GM21576 (cell line): ENCODE data around the gene ICOS.
A peak's percentile ranks its signal among the peaks of the same experiment; 100 is the strongest.
"Not testable (repeated sequence)": the region's sequence is repeated elsewhere in the genome, so short reads cannot be mapped to it uniquely, and the experiment has no call there.

ENCODE experiments used
- ATAC-seq: cut with Tn5 transposase; IDR thresholded peaks from one replicate; pipeline ENCODE4 v1.9.1; 2021; ENCODE audit warnings: mild to moderate bottlenecking, moderate library complexity; ENCODE audit not compliant: unreplicated experiment

ICOS gene

DNA sequence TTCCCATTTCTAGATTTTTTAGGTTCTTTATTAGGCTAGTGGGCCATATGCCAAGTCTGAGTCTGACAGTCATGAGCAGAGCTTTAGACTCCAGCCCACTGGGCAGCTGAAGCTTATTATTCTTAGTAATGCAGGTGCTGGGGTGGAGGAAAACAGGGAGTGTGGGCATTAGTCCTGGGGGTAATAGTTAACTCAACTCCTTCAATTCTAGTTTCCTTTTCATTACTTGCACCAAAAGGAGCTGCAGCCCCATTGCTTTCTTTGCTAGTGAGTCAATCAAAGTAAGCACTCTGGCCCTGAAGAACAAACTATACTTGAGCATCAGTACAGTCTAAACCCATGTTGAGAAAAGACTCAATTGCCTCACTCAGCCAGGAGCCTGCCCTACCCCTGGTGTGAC lies 35.5 kb downstream of the ICOS start:
- ATAC-seq, result no peak

GRCh38 chr2:203973000-203973399 lies 36.4 kb downstream of the ICOS start:
- ATAC-seq, result peak; percentile 56

- no peak for ATAC-seq
Measured at GRCh38 chr2:203973676-203974075, 37.1 kb downstream of the ICOS start.

DNA sequence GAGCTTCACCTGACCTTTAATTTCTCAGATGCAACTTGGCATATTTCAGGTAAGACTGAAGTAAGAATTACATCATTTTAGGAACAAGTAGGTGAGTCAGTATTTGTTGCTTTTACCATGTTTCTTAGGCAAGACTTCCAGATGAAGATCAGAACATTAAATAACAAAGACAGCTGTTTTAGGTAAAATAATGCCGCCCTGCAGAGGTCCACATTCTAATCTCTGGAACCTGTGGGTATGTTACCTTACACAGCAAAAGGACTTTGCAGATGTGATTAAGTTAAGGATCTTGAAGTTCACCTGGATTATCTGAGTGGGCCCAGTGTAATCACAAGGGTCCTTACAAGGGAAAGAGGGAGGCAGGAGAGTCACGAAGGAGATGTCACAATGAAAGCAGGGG lies 39.3 kb downstream of the ICOS start:
- no peak for ATAC-seq

- ATAC-seq, result no peak
Measured at GRCh38 chr2:203982276-203982675, 45.7 kb downstream of the ICOS start.

GRCh38 chr2:203983064-203983715 lies 46.6 kb downstream of the ICOS start:
- no peak for ATAC-seq

GRCh38 chr2:203985978-203986377 lies 49.4 kb downstream of the ICOS start:
- not testable (repeated sequence) for ATAC-seq

DNA sequence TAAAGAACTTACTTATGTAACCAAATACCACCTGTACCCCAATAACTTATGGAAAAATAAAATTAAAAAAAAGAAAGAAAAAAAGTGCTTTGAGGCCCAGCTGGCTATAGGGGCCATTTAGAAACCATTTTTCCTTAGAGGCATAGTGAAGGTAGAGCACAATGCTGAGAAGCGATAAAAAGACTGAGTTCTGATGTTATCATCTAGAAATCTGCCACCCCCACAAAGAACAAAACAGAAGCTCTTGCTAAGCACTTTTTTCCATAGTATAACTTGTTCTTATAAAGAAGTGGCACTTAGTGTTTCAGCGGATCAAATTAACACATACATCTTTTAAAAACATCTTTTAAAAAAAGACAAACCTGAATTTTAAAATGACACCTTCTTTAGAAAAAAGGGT lies 51.4 kb downstream of the ICOS start:
- no peak for ATAC-seq

DNA sequence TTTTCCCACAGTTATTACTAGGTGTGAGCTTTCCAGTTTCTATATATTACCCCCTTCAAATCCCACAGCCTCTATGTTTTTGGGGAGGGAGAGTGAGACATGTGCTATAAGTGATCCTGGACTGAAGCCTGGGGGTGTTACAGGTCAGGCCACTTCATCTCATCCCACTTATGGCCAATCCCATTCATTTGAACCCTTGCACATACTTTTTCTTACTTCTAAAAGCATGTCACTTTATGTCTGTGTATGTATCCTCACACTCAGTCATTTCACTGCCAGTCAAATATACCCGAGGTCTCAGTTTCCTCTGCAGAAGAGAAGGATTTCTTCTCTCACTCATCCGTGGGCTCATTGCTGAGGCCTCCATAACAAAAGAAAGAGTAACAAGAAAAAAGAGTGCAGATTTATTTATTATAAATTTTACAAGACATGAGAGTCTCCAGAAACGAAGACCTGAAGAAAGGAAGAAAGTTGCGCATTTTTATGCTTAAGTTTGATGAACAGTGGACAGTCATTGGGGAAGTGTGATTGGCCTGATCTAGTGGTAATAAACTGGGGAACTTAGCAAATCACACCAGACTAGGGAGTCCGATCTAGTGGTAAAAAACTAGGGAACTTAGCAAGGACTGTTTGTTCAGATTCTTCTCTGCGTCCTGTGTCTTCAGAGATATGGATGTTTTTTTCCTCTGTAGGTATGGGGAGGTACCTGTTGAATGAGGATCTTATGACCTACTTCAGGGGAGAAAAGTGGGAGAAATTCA lies 52.1 kb downstream of the ICOS start:
- no peak for ATAC-seq

GRCh38 chr2:203989521-203989920 lies 53.0 kb downstream of the ICOS start:
- ATAC-seq, result no peak

DNA sequence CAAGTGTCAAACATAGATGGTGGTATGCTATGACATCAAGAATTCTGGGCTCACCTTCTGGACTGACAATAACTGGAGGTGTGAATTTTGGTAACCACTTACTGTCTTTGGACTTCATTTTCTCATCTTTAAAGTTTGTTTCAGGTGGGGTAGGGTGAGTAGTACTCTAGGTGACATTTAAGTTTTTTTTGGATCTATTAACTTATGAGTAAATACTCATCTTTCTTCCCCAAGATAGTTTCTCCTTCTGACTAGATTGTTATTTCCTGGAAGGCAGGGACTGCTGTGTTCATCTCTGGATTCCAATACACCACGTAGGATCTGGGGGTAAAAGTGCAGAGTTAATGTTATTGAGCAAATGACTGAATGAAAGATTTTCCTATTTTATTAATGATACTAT lies 55.9 kb downstream of the ICOS start:
- no peak for ATAC-seq

DNA sequence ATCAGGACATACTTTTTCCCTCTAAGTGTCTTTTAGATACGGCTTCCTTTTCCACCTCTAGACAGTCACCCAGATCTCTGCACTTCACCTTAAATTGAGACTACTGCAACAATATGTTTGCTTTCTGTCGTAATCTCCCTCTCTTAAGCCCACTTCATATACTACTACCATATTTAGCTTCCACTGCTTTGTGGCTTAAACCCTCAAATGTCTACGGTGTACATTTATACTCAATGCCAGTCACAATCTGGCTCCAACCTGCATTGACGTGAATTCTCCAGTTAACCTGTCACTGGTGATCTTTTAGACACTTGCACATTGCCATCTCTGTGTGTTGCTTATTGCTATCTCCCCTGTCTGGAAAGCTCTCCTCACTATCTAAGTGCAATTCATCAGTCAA lies 56.4 kb downstream of the ICOS start:
- ATAC-seq, result no peak

DNA sequence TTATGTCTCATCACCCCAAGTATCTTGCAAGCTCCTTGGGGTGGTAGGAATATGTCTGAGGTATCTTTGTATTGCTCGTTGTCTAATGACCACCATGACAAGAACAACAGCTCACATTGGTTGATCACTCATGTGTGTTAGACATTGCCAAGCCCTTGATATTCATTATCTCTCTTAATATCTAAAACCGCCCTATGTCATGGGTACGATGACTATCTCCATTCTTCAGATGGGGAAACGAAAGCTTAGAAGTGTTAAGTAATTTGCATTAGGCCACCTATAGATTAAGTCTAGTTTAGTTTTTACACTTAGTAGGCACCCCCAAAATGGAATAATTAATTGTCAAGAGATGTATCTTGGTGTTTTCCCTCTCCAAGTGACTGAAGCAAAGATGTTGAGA lies 57.0 kb downstream of the ICOS start:
- no peak for ATAC-seq

DNA sequence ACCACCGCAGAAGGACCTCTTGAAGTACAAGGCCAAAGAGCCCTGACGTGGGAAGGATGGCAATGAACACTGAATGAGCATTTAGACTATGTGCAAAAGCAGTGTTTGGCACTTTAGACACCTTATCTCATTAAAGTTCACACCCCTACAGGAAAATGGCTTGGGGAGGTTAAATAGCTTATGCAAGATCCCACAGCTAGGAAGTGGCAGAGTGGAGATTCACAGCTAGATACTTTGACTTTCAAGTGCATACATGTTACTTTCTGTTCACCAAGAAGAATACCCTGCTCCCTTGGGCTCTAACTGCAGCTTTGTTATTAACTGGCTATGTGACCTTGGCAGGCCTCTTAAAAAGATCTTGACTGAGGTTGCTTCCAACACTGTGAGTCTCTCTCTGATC lies 58.2 kb downstream of the ICOS start:
- ATAC-seq, result no peak

DNA sequence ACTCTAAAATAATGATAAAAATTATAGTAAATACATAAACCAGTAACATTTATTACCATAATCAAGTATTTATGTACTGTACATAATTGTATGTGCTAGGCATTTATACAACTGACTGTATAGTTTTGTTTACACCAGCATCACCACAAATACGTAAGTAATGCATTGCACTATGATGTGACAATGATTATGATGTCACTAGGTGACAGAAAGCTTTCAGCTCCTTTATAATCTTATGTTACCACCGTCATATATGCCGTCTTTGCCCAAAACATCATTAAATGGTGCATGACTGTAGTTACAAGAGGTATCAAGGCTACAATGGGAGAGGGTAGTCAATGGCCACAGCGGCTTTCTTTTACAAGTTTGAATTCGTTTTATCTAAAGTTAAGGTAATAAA lies 60.1 kb downstream of the ICOS start:
- ATAC-seq, result no peak

- peak; percentile 48 for ATAC-seq
Measured at GRCh38 chr2:203997481-203997880, 60.9 kb downstream of the ICOS start.

- ATAC-seq, result no peak
Measured at GRCh38 chr2:203997980-203998809, 61.6 kb downstream of the ICOS start.

DNA sequence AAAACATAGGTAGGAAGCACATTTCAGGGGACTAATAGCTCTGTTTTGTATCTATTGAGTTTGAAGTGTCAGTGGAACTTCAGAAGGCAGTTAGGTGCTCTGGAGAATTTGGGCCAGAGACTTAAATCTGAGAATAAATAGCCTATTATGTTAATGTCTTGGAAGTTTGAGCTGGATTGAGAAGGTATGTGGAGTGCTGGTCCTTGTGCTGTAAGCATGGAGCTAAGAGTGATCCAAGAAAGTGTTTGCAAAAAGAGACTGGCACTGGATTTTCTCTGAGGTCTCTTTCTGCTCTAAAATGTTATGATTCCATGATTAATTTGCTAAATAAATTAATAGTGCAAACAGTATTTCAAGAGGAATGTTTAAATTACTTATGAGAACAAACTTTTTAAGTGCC lies 63.3 kb downstream of the ICOS start:
- ATAC-seq, result no peak

GRCh38 chr2:204000446-204000845 lies 63.9 kb downstream of the ICOS start:
- ATAC-seq, result no peak

DNA sequence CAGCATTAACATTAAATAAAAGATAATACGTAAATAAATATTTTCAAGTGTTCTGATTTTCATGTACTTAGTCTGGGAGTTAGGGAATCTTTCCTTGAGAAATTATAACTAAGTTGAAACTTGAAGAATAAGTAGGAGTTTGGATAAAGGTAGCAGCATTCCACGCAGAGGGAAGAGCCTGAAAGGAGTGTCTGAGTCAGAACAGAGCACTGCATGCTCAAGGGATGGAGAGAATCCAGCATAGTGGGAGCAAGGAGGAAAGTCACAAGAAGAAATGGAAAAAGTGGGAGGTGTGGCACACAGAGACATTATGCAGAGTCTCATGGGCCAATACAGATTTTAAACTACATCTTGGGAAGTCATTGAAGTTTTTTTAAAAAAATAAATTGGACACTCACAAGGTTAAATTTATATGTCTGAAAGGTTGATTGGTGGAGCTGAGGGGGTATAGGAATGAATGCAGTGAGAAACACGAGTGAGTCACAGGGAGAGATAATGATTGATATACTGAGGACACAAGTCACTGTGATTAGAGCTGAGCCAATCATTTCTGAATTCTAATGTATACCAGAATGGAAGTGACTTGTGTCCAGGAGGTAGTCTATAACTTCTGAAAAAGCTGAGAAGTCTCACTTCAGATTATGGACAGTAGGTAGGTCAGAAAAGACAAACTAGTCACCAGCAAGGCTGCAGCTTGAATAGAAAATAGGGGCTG lies 66.9 kb downstream of the ICOS start:
- no peak for ATAC-seq

DNA sequence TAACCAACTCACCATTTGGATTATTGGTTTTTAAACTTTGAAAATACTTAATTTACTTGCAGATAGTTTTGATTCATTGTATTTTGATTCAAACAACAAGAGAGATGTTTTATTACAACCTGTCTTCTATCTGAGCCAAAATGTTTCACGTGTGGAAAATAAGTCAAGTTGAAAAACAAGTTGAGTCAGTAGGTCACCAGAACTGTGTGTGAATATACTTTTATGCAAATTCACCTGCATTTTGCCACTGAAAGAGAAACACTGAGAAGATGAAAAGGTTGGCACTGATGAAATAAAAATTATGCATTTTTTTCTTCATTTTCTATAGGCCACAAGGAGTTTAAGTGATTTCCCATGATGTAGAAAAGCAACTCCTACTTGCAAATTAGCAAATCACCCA lies 68.3 kb downstream of the ICOS start:
- ATAC-seq, result no peak
